Adipocyte (in vitro differentiated cells): ENCODE results near the gene ZFAND5.

Source experiments
- DNase-seq: peaks from one replicate; pipeline ENCODE4 v3.0.0-alpha.2; 2015; ENCODE audit warnings: low read depth
- H3K27me3 ChIP-seq: replicated peaks from 2 replicates; pipeline ENCODE4 v1.7.0; 2013; ENCODE audit warnings: mild to moderate bottlenecking, low read length, moderate library complexity; ENCODE audit not compliant: control insufficient read depth, insufficient read depth
- H3K36me3 ChIP-seq: 2 replicates; pipeline ENCODE4 v1.7.0; 2013; ENCODE audit warnings: low read length, mild to moderate bottlenecking, moderate library complexity; ENCODE audit not compliant: control insufficient read depth, insufficient read depth, severe bottlenecking
- H3K4me1 ChIP-seq: 2 replicates; pipeline ENCODE4 v1.7.0; 2013; ENCODE audit warnings: mild to moderate bottlenecking, low read length, moderate library complexity; ENCODE audit not compliant: control insufficient read depth, insufficient read depth
- H3K4me3 ChIP-seq: 2 replicates; pipeline ENCODE4 v1.7.0; 2013; ENCODE audit warnings: mild to moderate bottlenecking, low read length, moderate library complexity
- H3K9ac ChIP-seq: 2 replicates; pipeline ENCODE4 v1.7.0; 2013; ENCODE audit warnings: mild to moderate bottlenecking, low read length, moderate library complexity
- H3K9me3 ChIP-seq: 2 replicates; pipeline ENCODE4 v1.7.0; 2013; ENCODE audit warnings: mild to moderate bottlenecking, low read length, moderate library complexity; ENCODE audit not compliant: control insufficient read depth

The ZFAND5 gene

GRCh38 chr9:72315510-72316311, 49.3 kb downstream of the ZFAND5 start:
- Histone ChIP-seq H3K36me3 (no peaks in the 10 kb centered on the region), H3K9ac (peak overlapping the region; percentile 74), H3K4me1 (peaks cover 25% of the 10 kb centered on the region), H3K9me3 (no peaks in the 10 kb centered on the region), H3K27me3 (no peaks in the 10 kb centered on the region), H3K4me3 (peak overlapping the region; percentile 55)
- DNase-seq = peak; percentile 84

DNA sequence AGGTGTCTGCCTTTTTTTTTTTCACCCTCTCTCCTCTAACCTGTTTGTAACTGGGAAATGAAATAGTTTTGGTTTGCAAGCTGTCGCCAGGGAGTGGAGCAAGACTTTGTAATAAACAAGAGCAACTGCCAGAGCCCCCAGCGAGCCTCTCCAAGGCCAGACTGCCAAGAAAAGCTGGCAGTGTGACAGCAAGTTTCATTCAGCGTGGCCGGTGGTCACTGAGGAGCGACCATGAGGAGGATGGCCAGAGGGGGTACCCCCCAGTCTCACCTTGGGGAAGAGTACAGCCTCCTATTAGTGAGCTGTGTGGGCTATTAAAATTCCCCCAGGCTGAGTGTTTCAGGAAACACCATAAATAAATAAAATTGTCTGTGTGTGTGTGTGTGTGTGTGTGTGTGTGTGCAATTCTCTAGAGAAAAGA, 49.9 kb downstream of the ZFAND5 start:
- H3K36me3 ChIP-seq = no peaks in the 10 kb centered on the region
- peak; percentile 86 for DNase-seq
- H3K4me3 ChIP-seq = peak overlapping the region; percentile 55
- H3K27me3 ChIP-seq = no peaks in the 10 kb centered on the region
- peaks cover 25% of the 10 kb centered on the region for H3K4me1 ChIP-seq
- H3K9me3 ChIP-seq = no peaks in the 10 kb centered on the region
- peak overlapping the region; percentile 74 for H3K9ac ChIP-seq

- Histone ChIP-seq H3K4me3 (no peak overlapping the region), H3K9me3 (no peaks in the 10 kb centered on the region), H3K9ac (no peak overlapping the region), H3K36me3 (no peaks in the 10 kb centered on the region), H3K27me3 (no peaks in the 10 kb centered on the region), H3K4me1 (peaks cover 32% of the 10 kb centered on the region)
- no peak for DNase-seq
Measured at GRCh38 chr9:72313507-72313906, 51.5 kb downstream of the ZFAND5 start.

GRCh38 chr9:72312386-72312987, 52.5 kb downstream of the ZFAND5 start:
- Histone ChIP-seq H3K4me3 (no peak overlapping the region), H3K4me1 (peaks cover 32% of the 10 kb centered on the region), H3K36me3 (no peaks in the 10 kb centered on the region), H3K27me3 (no peaks in the 10 kb centered on the region), H3K9ac (no peak overlapping the region), H3K9me3 (no peaks in the 10 kb centered on the region)
- DNase-seq = no peak

- no peak overlapping the region for H3K4me3 ChIP-seq
- H3K36me3 ChIP-seq = no peaks in the 10 kb centered on the region
- DNase-seq = no peak
- no peaks in the 10 kb centered on the region for H3K9me3 ChIP-seq
- peaks cover 20% of the 10 kb centered on the region for H3K4me1 ChIP-seq
- H3K27me3 ChIP-seq = no peaks in the 10 kb centered on the region
- H3K9ac ChIP-seq = no peak overlapping the region
Measured at GRCh38 chr9:72309364-72310133, 55.5 kb downstream of the ZFAND5 start.

GRCh38 chr9:72306761-72307160, 58.2 kb downstream of the ZFAND5 start:
- Histone ChIP-seq H3K9ac (no peak overlapping the region), H3K9me3 (no peaks in the 10 kb centered on the region), H3K4me3 (no peak overlapping the region), H3K27me3 (no peaks in the 10 kb centered on the region), H3K4me1 (peaks cover 22% of the 10 kb centered on the region), H3K36me3 (no peaks in the 10 kb centered on the region)
- no peak for DNase-seq

DNA sequence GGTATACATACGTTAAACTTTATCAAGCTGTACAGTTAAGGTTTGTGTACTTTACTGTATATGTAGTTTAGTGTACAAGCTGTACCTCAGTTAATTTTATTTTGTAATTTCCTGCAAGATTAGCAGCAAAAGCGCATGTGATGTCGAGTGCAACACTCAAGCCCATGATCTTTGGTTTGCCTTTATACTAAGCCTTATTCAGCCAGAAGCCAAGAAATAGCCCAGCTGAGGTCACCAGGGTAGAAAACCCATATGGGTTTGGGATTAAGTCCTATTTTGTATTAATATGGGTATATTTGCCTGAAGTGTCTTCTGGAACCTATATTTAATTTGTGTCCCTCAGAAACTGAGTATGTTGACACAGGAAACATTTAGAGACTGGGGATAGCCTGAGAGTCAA, 59.3 kb downstream of the ZFAND5 start:
- Histone ChIP-seq H3K9ac (peak overlapping the region; percentile 80), H3K4me3 (peak overlapping the region; percentile 81), H3K4me1 (peaks cover 22% of the 10 kb centered on the region), H3K27me3 (no peaks in the 10 kb centered on the region), H3K9me3 (no peaks in the 10 kb centered on the region), H3K36me3 (no peaks in the 10 kb centered on the region)
- no peak for DNase-seq

GRCh38 chr9:72305102-72305546, 59.9 kb downstream of the ZFAND5 start:
- peak overlapping the region; percentile 90 for H3K9ac ChIP-seq

DNA sequence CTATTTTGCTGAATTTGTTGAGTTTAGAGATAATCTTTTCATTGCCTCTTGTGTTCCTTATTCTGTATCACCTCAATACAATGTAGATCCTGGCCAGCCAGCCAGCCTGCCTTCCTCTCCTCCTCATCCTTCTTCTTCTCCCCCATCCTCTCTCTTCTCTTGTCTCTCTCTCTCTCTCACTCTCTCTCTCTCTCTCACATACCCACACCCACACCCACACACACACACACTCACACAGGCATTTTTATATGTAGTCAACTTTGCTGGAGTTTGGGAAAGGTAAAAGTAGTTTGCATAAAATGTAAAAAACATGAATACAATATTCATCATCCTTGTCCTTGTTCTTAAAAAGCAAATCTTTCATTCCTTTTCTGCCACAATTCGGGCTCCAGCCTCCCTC, 60.5 kb downstream of the ZFAND5 start:
- Histone ChIP-seq H3K36me3 (no peaks in the 10 kb centered on the region), H3K4me3 (peak overlapping the region; percentile 81), H3K4me1 (peaks cover 19% of the 10 kb centered on the region), H3K9me3 (no peaks in the 10 kb centered on the region), H3K9ac (peak overlapping the region; percentile 90), H3K27me3 (no peaks in the 10 kb centered on the region)
- DNase-seq = no peak

More at GRCh38 chr9:72305102-72305546, 59.9 kb downstream of the ZFAND5 start:
- Histone ChIP-seq H3K9me3 (no peaks in the 10 kb centered on the region), H3K4me1 (peaks cover 22% of the 10 kb centered on the region), H3K36me3 (no peaks in the 10 kb centered on the region), H3K27me3 (no peaks in the 10 kb centered on the region), H3K4me3 (peak overlapping the region; percentile 81)
- DNase-seq = peak; percentile 30
